Natural killer cell treated with Interleukin-12 subunit alpha and Interleukin-12 subunit beta and Interleukin-15 and Interleukin-18, amount 100 ng/mL, for 72 hours (primary cell): Measurements from ENCODE around the gene EHHADH. TPM values are rescaled to one million over a fixed set of nuclear protein-coding genes. Genes with fewer than 3 reads are reported as not detected.
"Not testable (repeated sequence)": the region's sequence is repeated elsewhere in the genome, so short reads cannot be mapped to it uniquely, and the experiment has no call there.

Source experiments
- ATAC-seq, 2 donors: fragments of 150-1000 bp; cut with Tn5 transposase in 1 of 2; sonication (Bioruptor Pico), chemical (Tn5 transposase) in 1 of 2; 2 replicates each; pipeline ENCODE4 v1.10.0; 2021
- DNase-seq: peaks from one replicate; pipeline ENCODE4 v3.0.0; 2022; ENCODE audit warnings: low spot score
- H3K27ac Mint-ChIP-seq, 2 donors: 1 replicate in 1 of 2; 2 replicates in 1 of 2; pipeline ENCODE4 v1.8.0; 2022; ENCODE audit warnings: mixed read lengths in 2 of 2, mild to moderate bottlenecking in 1 of 2, moderate library complexity in 1 of 2
- H3K27me3 Mint-ChIP-seq, 2 donors: 1 replicate in 1 of 2; 2 replicates in 1 of 2; pipeline ENCODE4 v1.8.0; 2022; ENCODE audit warnings: mixed read lengths in 2 of 2
- H3K36me3 Mint-ChIP-seq: one replicate; pipeline ENCODE4 v1.8.0; 2022; ENCODE audit warnings: mixed read lengths
- H3K4me1 Mint-ChIP-seq, 2 donors: 1 replicate in 1 of 2; 2 replicates in 1 of 2; pipeline ENCODE4 v1.8.0; 2022; ENCODE audit warnings: low read depth in 2 of 2, mixed read lengths in 2 of 2, mild to moderate bottlenecking in 1 of 2
- H3K4me3 Mint-ChIP-seq: one replicate; pipeline ENCODE4 v1.8.0; 2022; ENCODE audit warnings: mixed read lengths
- H3K9me3 Mint-ChIP-seq: 2 replicates; pipeline ENCODE4 v1.8.0; 2022; ENCODE audit warnings: mixed read lengths
- total RNA-seq, 2 donors: library from RNA; stranded (reverse); gene quantifications; one replicate each; pipeline ENCODE4 v1.2.3, GENCODE V29; 2022

The EHHADH gene
- 1 to 10 TPM in 1 of 2 donors, under 1 TPM in 1; 0.64 to 1.1 TPM for total RNA-seq

DNA sequence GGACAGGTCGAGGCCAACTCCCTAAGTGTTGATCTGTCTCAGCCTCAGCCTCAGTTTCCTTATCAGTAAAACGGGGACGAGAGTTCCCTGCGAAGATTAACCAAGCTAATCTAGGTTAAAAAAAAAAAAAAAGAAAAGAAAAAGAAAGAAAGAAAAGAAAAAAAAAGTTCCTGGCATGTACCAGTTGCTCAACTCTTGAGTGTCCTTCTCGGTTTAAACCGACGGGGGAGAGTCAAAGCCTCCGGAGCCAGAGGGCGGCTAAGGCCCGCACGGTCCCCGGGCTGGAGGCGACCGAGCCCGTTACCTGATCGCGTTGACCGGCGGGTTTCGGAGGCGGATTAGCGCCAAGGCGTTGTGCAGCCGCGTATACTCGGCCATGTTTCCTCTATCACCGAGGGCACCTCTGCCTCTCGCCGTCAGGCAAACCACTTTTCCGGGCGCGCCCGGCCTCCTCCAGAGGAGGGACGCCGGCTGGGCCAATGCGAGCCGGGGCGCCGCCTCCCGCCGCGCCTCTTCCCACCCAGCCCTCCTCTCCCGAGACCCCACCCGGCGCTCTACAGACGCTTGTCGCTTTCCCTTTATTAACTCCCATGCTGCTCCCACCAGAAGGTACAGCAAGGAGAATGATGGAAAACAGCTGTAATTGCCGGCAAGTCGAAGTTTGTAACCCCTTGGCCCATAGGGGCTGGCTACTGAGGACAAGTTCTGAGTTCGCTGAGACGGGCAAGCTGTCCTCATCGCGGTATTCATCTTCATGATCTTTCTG, at the start of gene EHHADH:
Gene EHHADH, minus strand, starts transcription at position 405 of the 766 bp plus-strand sequence. Its CDS starts 27 bp downstream, at position 378.
- DNase-seq (peak; percentile 78), ATAC-seq (peak; percentile 88 to 94)
- Mint-ChIP-seq H3K4me3 (peak within 1 kb of the TSS; percentile 55), H3K27me3 (peaks cover 9 to 16% of the 10 kb centered on the region in 2 donors), H3K36me3 (peaks cover 5% of the 10 kb centered on the region), H3K9me3 (peaks cover 2% of the 10 kb centered on the region), H3K27ac (no peak within 1 kb of the TSS), H3K4me1 (no peaks in the 10 kb centered on the region)

DNA sequence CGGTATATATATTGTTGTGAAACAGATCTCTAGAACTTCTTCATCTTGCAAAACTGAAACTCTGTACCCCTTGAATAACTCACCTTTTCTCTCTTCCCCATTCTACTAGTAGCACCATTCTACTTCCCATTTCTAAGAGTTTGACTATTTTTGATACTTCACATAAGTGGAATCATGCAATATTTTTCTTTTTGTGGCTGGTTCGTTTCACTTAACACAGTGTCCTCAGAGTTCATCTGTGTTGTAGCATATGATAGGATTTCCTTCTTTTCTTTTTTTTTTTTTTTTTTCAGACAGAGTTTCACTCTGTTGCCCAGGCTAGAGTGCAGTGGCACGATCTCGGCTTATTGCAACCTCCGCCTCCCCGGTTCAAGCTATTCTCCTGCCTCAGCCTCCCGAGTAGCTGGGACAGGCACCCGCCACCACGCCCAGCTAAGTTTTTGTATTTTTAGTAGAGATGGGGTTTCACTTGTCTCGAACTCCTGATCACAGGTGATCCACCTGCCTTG, 46.1 kb upstream of the EHHADH start:
- H3K4me1 Mint-ChIP-seq, DNase-seq, H3K36me3 Mint-ChIP-seq, H3K27me3 Mint-ChIP-seq, H3K9me3 Mint-ChIP-seq, H3K27ac Mint-ChIP-seq, ATAC-seq, H3K4me3 Mint-ChIP-seq: not testable (repeated sequence)

DNA sequence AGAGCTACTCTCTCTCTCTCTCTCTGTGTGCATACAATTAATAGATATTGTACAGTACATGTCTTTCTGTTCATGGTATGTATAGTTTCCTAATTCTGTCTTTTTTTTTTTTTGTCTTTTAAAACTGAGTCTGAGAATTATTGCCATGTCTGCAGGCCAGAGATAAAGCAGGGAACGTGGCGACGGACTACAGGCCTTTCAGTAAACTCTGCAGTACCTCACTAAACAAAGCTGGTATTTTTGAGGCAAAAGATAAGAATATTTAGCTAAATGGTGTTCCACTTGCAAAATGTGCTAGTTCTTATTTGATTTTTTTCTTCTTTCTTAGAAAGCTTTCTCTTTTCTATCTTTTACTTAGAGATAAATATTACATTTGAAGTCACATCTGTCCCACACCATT, 44.0 kb upstream of the EHHADH start:
- H3K27ac Mint-ChIP-seq: no peak overlapping the region
- ATAC-seq (no peak), DNase-seq (no peak)
- H3K36me3 Mint-ChIP-seq: no peaks in the 10 kb centered on the region
- H3K4me1 Mint-ChIP-seq: no peaks in the 10 kb centered on the region
- H3K9me3 Mint-ChIP-seq: no peaks in the 10 kb centered on the region
- H3K4me3 Mint-ChIP-seq: no peak overlapping the region
- H3K27me3 Mint-ChIP-seq: no peaks in the 10 kb centered on the region

DNA sequence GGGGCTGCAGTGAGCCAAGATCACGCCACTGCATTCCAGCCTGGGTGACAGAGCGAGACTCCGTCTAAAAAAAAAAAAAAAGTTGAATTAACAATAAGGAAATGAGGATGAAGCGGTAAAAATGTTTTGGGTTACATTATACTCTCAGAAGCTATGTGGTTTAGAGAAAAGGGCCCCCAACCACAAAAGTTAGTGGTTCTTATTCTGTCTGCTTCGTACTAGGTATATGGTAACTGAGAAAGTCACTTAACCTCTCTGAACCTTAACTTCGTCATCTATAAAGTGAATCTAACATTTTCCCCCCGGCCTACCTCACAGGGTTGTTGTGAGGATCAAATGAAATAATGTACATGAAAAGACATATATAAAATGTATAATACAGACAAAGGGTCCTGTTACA, 38.4 kb upstream of the EHHADH start:
- Mint-ChIP-seq H3K27ac (no peak overlapping the region), H3K36me3 (no peaks in the 10 kb centered on the region), H3K4me1 (no peaks in the 10 kb centered on the region), H3K4me3 (no peak overlapping the region), H3K9me3 (no peaks in the 10 kb centered on the region), H3K27me3 (no peaks in the 10 kb centered on the region)
- ATAC-seq (peak in 1 of 2 donors; percentile 62), DNase-seq (no peak)

DNA sequence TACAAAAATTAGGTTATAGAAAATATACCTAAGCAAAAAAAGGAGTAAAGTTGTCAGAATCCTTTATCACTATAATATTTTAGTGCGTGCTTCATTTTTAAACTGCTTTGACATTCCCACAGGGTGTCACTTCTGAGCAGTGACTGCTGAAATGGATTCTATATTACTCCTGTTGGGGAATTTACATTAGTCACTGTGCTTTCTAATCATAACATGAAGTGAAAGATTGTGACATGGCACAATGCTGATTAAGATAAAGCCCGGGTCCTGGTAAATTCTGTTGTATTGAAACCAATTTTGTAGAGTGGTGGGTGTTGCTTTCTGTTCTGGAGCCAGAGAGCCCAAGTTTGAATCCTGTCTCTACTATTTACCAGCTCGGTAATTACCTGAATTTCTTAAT, 36.4 kb upstream of the EHHADH start:
- Mint-ChIP-seq H3K4me3 (no peak overlapping the region), H3K27ac (peak overlapping the region in 1 of 2 donors; percentile 22), H3K36me3 (no peaks in the 10 kb centered on the region), H3K9me3 (no peaks in the 10 kb centered on the region), H3K27me3 (no peaks in the 10 kb centered on the region), H3K4me1 (no peaks in the 10 kb centered on the region)
- ATAC-seq (peak in 1 of 2 donors; percentile 73), DNase-seq (no peak)

DNA sequence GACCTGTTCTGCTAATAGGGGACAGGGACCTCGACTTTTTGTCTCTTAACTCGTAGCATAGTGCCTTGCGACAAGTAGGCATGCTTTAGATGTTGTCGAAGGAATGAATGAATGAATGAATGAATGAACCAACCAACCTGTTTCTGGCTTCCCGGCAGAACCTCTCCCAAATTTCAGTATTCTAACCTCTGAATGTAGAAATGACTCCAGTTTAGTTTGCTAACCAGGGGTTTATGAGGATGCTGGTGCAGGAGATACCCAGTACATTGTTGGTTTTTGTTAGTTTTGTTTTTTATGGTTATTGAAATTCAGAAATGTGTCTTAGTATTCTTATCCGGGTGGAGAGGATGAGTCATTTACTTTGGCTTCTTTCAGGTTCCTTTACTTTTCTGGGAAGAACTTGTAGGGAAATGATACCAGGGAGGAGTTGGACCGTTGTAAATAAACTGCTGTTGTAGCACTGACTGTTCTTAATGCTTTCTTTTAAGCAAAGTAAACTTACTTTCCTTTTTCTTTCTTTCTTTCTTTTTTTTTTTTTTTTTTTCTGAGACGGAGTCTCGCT, 29.6 kb upstream of the EHHADH start:
- no peak for DNase-seq
- Mint-ChIP-seq H3K27me3 (peaks cover 12 to 32% of the 10 kb centered on the region in 2 donors), H3K4me1 (peaks cover 16 to 22% of the 10 kb centered on the region in 2 donors), H3K4me3 (peak overlapping the region; percentile 99), H3K9me3 (peaks cover 9% of the 10 kb centered on the region), H3K36me3 (peaks cover 13% of the 10 kb centered on the region), H3K27ac (peak overlapping the region; percentile 80 to 85)
- no peak for ATAC-seq

DNA sequence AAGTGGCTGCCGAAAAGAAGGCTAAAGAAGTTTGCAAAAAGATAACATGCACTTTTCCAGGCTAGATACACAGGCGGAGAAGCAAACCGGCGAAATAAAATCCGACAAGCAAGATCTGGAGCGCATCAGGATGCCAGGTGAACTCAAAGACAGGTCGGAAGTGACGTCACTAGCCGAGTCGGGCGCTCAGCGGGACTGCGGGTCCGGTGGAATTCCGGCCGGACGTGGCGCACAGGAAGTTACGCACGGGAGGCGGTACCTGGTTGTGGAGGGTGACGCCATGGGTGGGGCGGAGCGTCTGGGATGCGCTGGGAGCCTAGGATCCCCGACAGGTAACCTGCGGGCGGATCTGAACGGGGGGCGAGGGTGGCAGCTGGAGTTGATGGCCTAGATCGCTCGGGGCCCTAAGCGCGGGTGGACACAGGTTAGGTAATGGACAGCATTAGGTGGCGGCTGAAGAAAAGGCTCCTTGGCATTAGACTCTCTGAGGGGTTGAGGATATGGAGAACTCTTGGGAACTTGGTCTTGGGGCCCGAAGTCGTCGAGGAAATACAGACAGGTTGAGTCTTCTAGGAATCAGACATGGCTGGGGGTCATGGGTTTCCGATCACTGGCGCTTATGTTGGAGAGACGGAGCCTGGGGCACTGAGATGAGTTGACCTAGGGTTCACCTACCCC, 29.0 kb upstream of the EHHADH start:
- Mint-ChIP-seq H3K27ac (peak overlapping the region; percentile 80 to 85), H3K27me3 (peaks cover 12 to 32% of the 10 kb centered on the region in 2 donors), H3K4me1 (peaks cover 16 to 22% of the 10 kb centered on the region in 2 donors), H3K36me3 (peaks cover 13% of the 10 kb centered on the region), H3K4me3 (peak overlapping the region; percentile 99), H3K9me3 (peaks cover 9% of the 10 kb centered on the region)
- DNase-seq (peak; percentile 94), ATAC-seq (peak; percentile 100)

DNA sequence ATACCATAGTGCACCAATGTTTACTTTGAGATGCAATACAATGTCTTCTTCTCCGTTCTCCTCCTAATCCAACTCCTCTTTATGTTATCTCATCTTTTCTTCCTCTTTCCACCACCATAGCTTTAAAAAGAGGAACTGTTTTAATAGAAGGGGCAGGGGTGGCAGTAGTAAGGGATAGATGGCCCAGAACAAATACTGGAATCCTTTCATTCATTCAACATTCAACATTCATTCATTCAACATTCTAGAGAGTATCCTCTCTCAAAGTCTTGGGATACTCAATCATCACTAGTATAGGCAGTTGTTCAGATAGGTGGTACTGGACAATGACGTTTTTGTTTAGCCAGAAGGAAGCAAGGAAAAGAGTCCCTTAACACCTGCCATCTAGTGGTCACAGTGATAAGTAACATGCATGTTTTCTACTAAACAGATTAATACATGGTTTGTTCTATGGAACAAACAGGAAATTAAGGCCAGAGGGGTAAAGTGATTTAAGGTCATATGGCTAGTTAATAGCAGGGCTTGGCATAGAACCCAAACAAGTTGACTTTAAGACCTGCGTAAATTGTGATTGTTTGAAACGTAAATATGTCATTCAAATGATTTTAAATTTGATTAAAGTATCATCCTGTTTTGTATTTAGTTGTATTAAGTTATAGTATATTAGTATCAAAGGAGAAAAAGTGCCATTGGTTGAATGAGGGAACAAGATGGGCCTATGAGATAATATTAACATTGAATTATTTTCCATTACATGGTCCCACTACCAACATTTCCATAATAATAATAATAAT, 26.9 kb upstream of the EHHADH start:
- DNase-seq (no peak), ATAC-seq (no peak)
- Mint-ChIP-seq H3K27me3 (peaks cover 24 to 48% of the 10 kb centered on the region in 2 donors), H3K4me3 (no peak overlapping the region), H3K4me1 (peaks cover 16 to 22% of the 10 kb centered on the region in 2 donors), H3K9me3 (peaks cover 9% of the 10 kb centered on the region), H3K27ac (no peak overlapping the region), H3K36me3 (peaks cover 19% of the 10 kb centered on the region)

DNA sequence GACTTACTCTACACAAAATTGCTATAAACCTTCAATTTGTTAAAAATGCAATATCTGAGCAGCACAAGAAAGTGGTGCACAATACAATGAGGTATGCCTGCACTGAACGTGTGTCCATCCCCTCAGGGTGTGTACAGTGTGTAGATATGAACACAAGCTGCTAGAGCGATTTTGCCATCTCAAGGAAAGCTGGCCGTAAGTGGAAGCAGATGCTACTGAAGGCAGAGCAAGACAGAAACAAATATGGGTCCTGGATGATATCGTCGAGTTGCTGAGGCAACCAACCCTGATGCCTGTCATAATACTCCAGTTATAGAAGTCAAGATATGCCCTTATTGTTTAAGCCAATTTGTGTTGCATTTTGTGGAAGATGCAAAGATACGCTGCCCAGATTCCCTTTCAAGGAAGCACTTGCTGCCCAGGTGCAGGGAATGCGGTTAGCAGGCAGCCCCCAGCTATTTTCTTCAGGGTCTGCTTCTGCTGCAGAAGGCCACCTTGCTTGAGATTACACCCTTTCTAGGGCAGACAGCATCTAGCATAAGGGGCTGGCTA, 25.8 kb upstream of the EHHADH start:
- no peak overlapping the region for H3K4me3 Mint-ChIP-seq
- peaks cover 9% of the 10 kb centered on the region for H3K9me3 Mint-ChIP-seq
- H3K36me3 Mint-ChIP-seq: peaks cover 19% of the 10 kb centered on the region
- H3K27me3 Mint-ChIP-seq: peaks cover 28 to 56% of the 10 kb centered on the region in 2 donors
- DNase-seq: no peak
- H3K27ac Mint-ChIP-seq: no peak overlapping the region
- peaks cover 16 to 20% of the 10 kb centered on the region in 2 donors for H3K4me1 Mint-ChIP-seq
- no peak for ATAC-seq

DNA sequence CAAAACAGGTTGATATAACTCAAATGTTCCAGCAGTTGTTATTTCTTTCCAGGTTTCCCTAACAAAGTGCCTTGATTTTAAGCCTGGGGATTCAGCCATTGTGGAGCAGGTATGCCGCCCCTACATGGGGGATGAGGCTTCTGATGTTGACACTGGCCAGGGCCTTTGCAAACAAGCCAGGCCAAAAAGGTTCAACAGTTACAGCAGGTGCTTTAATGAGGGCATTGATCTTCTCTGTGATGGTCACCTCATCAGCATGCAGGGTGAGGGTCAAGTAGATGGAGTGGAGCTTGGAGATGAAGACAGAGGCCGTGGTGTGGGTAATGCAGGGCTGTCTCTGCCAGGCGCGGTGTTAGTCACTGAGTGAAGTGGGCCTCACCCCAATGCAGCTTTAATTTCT, 22.6 kb upstream of the EHHADH start:
- Mint-ChIP-seq H3K27me3 (peaks cover 38 to 54% of the 10 kb centered on the region in 2 donors), H3K4me3 (no peak overlapping the region), H3K36me3 (peaks cover 6% of the 10 kb centered on the region), H3K27ac (no peak overlapping the region), H3K9me3 (peaks cover 3% of the 10 kb centered on the region), H3K4me1 (peaks cover 0 to 4% of the 10 kb centered on the region in 2 donors)
- ATAC-seq: no peak
- no peak for DNase-seq

DNA sequence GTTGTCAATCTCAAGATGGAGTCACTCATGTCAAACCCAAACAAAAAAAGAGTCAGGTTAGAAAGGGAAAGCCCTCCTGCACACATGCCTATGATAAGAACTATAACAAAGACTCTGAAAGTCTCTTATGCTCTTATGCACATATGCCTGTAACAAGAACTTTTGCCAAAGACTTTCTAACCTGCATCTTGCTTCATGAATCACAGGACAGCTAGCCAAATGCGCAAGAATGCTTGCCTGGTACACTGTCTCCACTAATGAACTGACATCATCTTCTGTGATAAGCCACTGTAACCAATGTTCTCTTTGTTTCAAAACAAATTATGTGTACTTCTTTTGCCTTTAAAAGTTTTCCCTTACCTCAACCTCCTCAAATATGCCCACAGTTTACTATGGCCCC, 18.2 kb upstream of the EHHADH start:
- Mint-ChIP-seq H3K9me3 (no peaks in the 10 kb centered on the region), H3K27ac (no peak overlapping the region), H3K27me3 (peaks cover 42 to 56% of the 10 kb centered on the region in 2 donors), H3K4me3 (no peak overlapping the region), H3K4me1 (no peaks in the 10 kb centered on the region), H3K36me3 (peaks cover 6% of the 10 kb centered on the region)
- ATAC-seq: no peak
- no peak for DNase-seq

DNA sequence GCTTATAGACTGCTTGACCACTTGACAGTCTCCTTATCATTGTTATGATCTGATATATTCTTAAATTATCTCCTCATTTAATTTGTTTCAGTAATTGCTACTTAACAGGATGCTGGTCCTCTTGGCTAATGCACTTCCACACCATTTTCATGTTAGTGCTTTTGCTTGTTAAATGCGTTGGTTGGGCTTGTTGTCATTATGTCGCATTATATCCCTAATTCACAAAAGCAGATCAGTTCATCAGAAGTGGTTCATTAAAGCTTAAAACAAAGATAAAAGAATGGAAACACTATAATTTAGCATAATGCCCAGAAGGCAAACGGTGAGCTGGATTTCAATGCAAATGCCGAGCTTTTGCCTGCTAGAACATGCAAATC, 17.1 kb upstream of the EHHADH start:
- no peak overlapping the region for H3K27ac Mint-ChIP-seq
- DNase-seq (no peak), ATAC-seq (no peak)
- no peak overlapping the region for H3K4me3 Mint-ChIP-seq
- no peaks in the 10 kb centered on the region for H3K4me1 Mint-ChIP-seq
- no peaks in the 10 kb centered on the region for H3K9me3 Mint-ChIP-seq
- no peaks in the 10 kb centered on the region for H3K36me3 Mint-ChIP-seq
- peaks cover 34 to 46% of the 10 kb centered on the region in 2 donors for H3K27me3 Mint-ChIP-seq
